Effector memory CD8-positive, alpha-beta T cell (primary cell): ENCODE measurements around the gene SLX4.

Experiments
- ATAC-seq: fragments of 150-1000 bp; cut with Tn5 transposase; replicated peaks from 2 replicates; pipeline ENCODE4 v1.10.0; 2021; ENCODE audit warnings: mild to moderate bottlenecking, moderate library complexity
- DNase-seq, 3 experiments: peaks; one replicate each; pipeline ENCODE4 v3.0.0; 2021
- H3K27ac Mint-ChIP-seq, 2 donors: one replicate each; pipeline ENCODE4 v1.8.0; 2022; ENCODE audit warnings: mild to moderate bottlenecking in 2 of 2, mixed read lengths in 2 of 2, moderate library complexity in 2 of 2
- H3K27me3 Mint-ChIP-seq, 2 donors: one replicate each; pipeline ENCODE4 v1.8.0; 2022; ENCODE audit warnings: mixed read lengths in 2 of 2
- H3K36me3 Mint-ChIP-seq: one replicate; pipeline ENCODE4 v1.8.0; 2022; ENCODE audit warnings: mild to moderate bottlenecking, moderate library complexity, mixed read lengths; ENCODE audit not compliant: insufficient read depth
- H3K4me1 Mint-ChIP-seq, 2 donors: one replicate each; pipeline ENCODE4 v1.8.0; 2022; ENCODE audit warnings: low read depth in 2 of 2, mixed read lengths in 2 of 2
- H3K4me3 Mint-ChIP-seq, 2 donors: one replicate each; pipeline ENCODE4 v1.8.0; 2022; ENCODE audit warnings: mild to moderate bottlenecking in 2 of 2, mixed read lengths in 2 of 2, moderate library complexity in 2 of 2
- H3K9me3 Mint-ChIP-seq, 2 donors: one replicate each; pipeline ENCODE4 v1.8.0; 2022; ENCODE audit warnings: mixed read lengths in 2 of 2

The SLX4 gene

GRCh38 chr16:3590736-3591435 lies 20.5 kb downstream of the SLX4 start:
- no peaks in the 10 kb centered on the region for H3K9me3 Mint-ChIP-seq
- peaks cover 5 to 9% of the 10 kb centered on the region in 2 donors for H3K4me1 Mint-ChIP-seq
- H3K36me3 Mint-ChIP-seq: peaks cover 2% of the 10 kb centered on the region
- DNase-seq (no peak), ATAC-seq (no peak)
- H3K4me3 Mint-ChIP-seq: no peak overlapping the region
- H3K27me3 Mint-ChIP-seq: no peaks in the 10 kb centered on the region
- no peak overlapping the region for H3K27ac Mint-ChIP-seq

- no peaks in the 10 kb centered on the region for H3K9me3 Mint-ChIP-seq
- peaks cover 5 to 15% of the 10 kb centered on the region in 2 donors for H3K4me1 Mint-ChIP-seq
- no peak for ATAC-seq
- no peaks in the 10 kb centered on the region for H3K27me3 Mint-ChIP-seq
- peaks cover 2% of the 10 kb centered on the region for H3K36me3 Mint-ChIP-seq
- DNase-seq: no peak
- H3K4me3 Mint-ChIP-seq: no peak overlapping the region
- no peak overlapping the region for H3K27ac Mint-ChIP-seq
Measured at GRCh38 chr16:3589991-3590701, 21.3 kb downstream of the SLX4 start.

- H3K4me1 Mint-ChIP-seq: peaks cover 5 to 15% of the 10 kb centered on the region in 2 donors
- DNase-seq (no peak), ATAC-seq (no peak)
- peaks cover 2% of the 10 kb centered on the region for H3K36me3 Mint-ChIP-seq
- no peak overlapping the region for H3K4me3 Mint-ChIP-seq
- H3K27me3 Mint-ChIP-seq: no peaks in the 10 kb centered on the region
- H3K27ac Mint-ChIP-seq: no peak overlapping the region
- no peaks in the 10 kb centered on the region for H3K9me3 Mint-ChIP-seq
Measured at GRCh38 chr16:3589441-3589921, 21.9 kb downstream of the SLX4 start.

- Mint-ChIP-seq H3K9me3 (no peaks in the 10 kb centered on the region), H3K4me3 (no peak overlapping the region), H3K36me3 (peaks cover 2% of the 10 kb centered on the region), H3K4me1 (peaks cover 5 to 15% of the 10 kb centered on the region in 2 donors), H3K27ac (no peak overlapping the region), H3K27me3 (no peaks in the 10 kb centered on the region)
- ATAC-seq (no peak), DNase-seq (no peak)
Measured at GRCh38 chr16:3589001-3589400, 22.4 kb downstream of the SLX4 start.

- ATAC-seq (no peak), DNase-seq (no peak)
- Mint-ChIP-seq H3K36me3 (peaks cover 2% of the 10 kb centered on the region), H3K27me3 (no peaks in the 10 kb centered on the region), H3K27ac (no peak overlapping the region), H3K4me3 (no peak overlapping the region), H3K4me1 (peaks cover 5 to 15% of the 10 kb centered on the region in 2 donors), H3K9me3 (no peaks in the 10 kb centered on the region)
Measured at GRCh38 chr16:3587547-3588110, 23.8 kb downstream of the SLX4 start.

DNA sequence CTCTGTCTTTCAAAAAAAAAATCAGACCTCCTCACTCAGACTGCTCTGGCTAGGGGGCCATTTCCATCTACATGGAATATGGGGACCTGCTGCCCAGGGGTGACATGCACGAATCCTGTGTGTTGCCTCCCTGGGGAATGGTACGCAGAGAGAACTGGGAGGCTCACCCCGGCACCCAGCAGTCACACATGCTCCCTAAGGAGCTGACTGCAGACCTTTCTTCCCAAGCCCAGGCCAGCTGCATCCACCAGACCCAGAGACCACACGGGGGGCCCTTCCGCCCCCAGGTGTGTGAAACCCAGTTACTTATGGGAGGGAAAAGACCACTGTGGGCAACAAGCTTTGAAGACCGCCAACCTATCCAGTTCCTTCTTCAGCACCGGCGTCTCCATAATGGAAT lies 27.0 kb downstream of the SLX4 start:
- no peaks in the 10 kb centered on the region for H3K9me3 Mint-ChIP-seq
- H3K36me3 Mint-ChIP-seq: peaks cover 3% of the 10 kb centered on the region
- DNase-seq: no peak
- no peak overlapping the region for H3K27ac Mint-ChIP-seq
- peaks cover 15 to 16% of the 10 kb centered on the region in 2 donors for H3K4me1 Mint-ChIP-seq
- no peak overlapping the region for H3K4me3 Mint-ChIP-seq
- ATAC-seq: no peak
- no peaks in the 10 kb centered on the region for H3K27me3 Mint-ChIP-seq

GRCh38 chr16:3583303-3584038 lies 27.9 kb downstream of the SLX4 start:
- H3K4me3 Mint-ChIP-seq: peak overlapping the region in 1 of 2 donors; percentile 34
- H3K9me3 Mint-ChIP-seq: no peaks in the 10 kb centered on the region
- DNase-seq (no peak), ATAC-seq (no peak)
- peaks cover 6% of the 10 kb centered on the region for H3K36me3 Mint-ChIP-seq
- H3K27ac Mint-ChIP-seq: no peak overlapping the region
- H3K4me1 Mint-ChIP-seq: peaks cover 17 to 21% of the 10 kb centered on the region in 2 donors
- no peaks in the 10 kb centered on the region for H3K27me3 Mint-ChIP-seq

DNA sequence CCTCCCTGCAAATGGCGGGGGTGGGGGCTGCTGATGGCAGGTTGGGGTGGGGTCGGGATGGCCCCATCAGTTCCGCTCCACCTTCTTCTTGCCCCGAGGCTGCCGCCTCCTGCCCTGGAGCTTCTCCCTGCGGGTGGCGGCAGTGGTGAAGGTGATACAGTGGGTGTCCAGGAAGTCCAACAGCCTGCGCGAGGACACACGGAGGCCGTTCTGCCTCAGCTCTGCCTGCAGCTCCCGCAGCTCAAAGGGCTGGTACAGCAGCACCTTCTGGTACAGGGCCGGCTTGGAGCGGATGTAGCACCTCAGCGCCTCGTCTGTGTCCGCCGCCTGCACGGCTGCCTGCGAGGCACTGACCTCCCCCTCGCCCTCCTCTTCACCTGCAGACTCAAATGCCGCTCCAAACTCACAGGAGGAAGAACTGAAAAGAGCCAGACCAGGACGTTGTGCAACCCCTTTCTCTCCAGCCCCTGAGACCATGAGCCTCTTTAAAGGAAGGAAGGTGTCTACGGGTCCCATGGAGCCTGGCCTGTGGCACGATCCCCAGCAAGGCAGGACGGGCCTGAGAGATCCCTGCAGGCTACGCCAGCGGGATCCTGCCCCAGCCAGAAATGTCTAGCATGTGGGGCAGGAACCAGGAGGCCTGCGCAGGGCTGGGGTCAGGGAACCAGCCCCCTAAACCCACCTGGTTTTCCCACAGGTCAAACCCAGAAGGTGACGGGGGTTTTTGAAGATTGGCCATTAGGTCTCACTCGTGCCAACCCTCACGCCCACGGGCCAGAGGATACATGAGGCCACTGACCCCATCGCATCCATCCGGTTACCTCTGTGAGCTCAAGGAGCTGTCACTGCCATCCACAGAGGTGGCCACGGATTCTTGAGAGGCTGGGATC lies 28.9 kb downstream of the SLX4 start:
- H3K4me1 Mint-ChIP-seq: peaks cover 25 to 27% of the 10 kb centered on the region in 2 donors
- no peak overlapping the region for H3K4me3 Mint-ChIP-seq
- peak overlapping the region in 1 of 2 donors; percentile 26 for H3K27ac Mint-ChIP-seq
- no peaks in the 10 kb centered on the region for H3K27me3 Mint-ChIP-seq
- H3K9me3 Mint-ChIP-seq: no peaks in the 10 kb centered on the region
- DNase-seq: no peak
- no peak for ATAC-seq
- peaks cover 15% of the 10 kb centered on the region for H3K36me3 Mint-ChIP-seq

DNA sequence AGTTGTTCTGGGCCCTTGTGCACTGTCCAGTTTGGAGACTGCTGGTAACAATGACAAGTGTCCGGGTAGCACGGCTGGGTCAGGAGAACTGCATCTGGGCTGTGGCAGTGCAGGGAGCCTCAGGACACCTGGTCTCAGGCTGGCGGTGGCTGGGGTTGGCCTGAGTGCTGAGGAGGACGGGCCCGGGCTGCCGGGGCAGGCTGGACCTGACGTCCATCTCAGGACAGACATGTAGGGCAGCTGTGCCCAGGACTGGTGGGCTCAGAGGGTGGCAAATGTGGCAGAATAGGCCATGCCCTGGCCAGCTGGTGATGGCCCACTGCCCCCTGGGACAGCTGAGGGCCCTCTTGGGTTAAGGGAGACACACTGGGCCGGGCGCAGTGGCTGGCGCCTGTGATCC lies 30.0 kb downstream of the SLX4 start:
- no peak for DNase-seq
- H3K27me3 Mint-ChIP-seq: no peaks in the 10 kb centered on the region
- peaks cover 33 to 35% of the 10 kb centered on the region in 2 donors for H3K4me1 Mint-ChIP-seq
- peak overlapping the region; percentile 26 to 54 for H3K27ac Mint-ChIP-seq
- no peak overlapping the region for H3K4me3 Mint-ChIP-seq
- peaks cover 20% of the 10 kb centered on the region for H3K36me3 Mint-ChIP-seq
- no peaks in the 10 kb centered on the region for H3K9me3 Mint-ChIP-seq
- no peak for ATAC-seq

GRCh38 chr16:3580686-3581085 lies 30.7 kb downstream of the SLX4 start:
- H3K9me3 Mint-ChIP-seq: no peaks in the 10 kb centered on the region
- H3K36me3 Mint-ChIP-seq: peaks cover 21% of the 10 kb centered on the region
- H3K4me3 Mint-ChIP-seq: peak overlapping the region; percentile 8 to 25
- no peak for ATAC-seq
- no peak for DNase-seq
- peak overlapping the region in 1 of 2 donors; percentile 69 for H3K27ac Mint-ChIP-seq
- H3K27me3 Mint-ChIP-seq: no peaks in the 10 kb centered on the region
- peaks cover 31 to 40% of the 10 kb centered on the region in 2 donors for H3K4me1 Mint-ChIP-seq

- no peak for ATAC-seq
- Mint-ChIP-seq H3K9me3 (no peaks in the 10 kb centered on the region), H3K27ac (peak overlapping the region in 1 of 2 donors; percentile 69), H3K27me3 (no peaks in the 10 kb centered on the region), H3K4me1 (peaks cover 31 to 43% of the 10 kb centered on the region in 2 donors), H3K36me3 (peaks cover 25% of the 10 kb centered on the region), H3K4me3 (peak overlapping the region; percentile 8 to 25)
- no peak for DNase-seq
Measured at GRCh38 chr16:3580251-3580651, 31.2 kb downstream of the SLX4 start.

DNA sequence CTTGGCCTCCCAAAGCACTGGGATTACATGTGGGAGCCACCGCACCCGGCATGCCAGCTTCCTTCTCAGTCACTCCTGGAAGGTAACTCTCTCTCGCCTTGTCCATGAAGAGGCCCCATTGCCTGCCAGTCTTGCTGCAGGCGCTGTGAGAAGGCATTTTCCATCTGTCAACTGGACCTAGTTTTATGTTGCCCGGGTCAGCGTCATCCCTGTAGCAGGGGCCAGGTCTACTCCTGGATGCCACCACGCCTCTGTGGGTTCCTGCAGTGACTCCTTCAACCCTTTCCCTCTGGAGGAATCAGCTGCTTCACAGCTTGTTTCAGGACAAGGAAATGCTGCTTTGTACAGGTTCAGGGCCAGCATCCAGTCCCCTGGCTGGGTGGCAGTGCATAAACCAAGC lies 31.6 kb downstream of the SLX4 start:
- peaks cover 33 to 47% of the 10 kb centered on the region in 2 donors for H3K4me1 Mint-ChIP-seq

More for the DNA sequence above, 31.6 kb downstream of the SLX4 start:
- Mint-ChIP-seq H3K4me3 (peak overlapping the region; percentile 100), H3K9me3 (no peaks in the 10 kb centered on the region), H3K27me3 (no peaks in the 10 kb centered on the region), H3K36me3 (peaks cover 29% of the 10 kb centered on the region), H3K27ac (peak overlapping the region; percentile 93 to 95)
- ATAC-seq (no peak), DNase-seq (no peak)
